HG03521 (cell line): ENCODE results near the gene OLA1.

Experiments
- ATAC-seq: cut with Tn5 transposase; IDR thresholded peaks from one replicate; pipeline ENCODE4 v1.9.1; 2021; ENCODE audit warnings: mild to moderate bottlenecking, moderate library complexity; ENCODE audit not compliant: unreplicated experiment

OLA1 gene

GRCh38 chr2:174070281-174070680, 178.1 kb downstream of the OLA1 start:
- ATAC-seq: no peak

GRCh38 chr2:174067815-174068214, 180.5 kb downstream of the OLA1 start:
- ATAC-seq: no peak

- no peak for ATAC-seq
These were observed 181.5 kb downstream of the OLA1 start for GRCh38 chr2:174066871-174067270.

- ATAC-seq: no peak
These were observed 184.7 kb downstream of the OLA1 start for GRCh38 chr2:174063492-174064092.

- no peak for ATAC-seq
These were observed 185.4 kb downstream of the OLA1 start for GRCh38 chr2:174062934-174063333.

- no peak for ATAC-seq
These were observed 188.5 kb downstream of the OLA1 start for GRCh38 chr2:174059884-174060244.

GRCh38 chr2:174059178-174059883, 189.0 kb downstream of the OLA1 start:
- no peak for ATAC-seq

- ATAC-seq: no peak
These were observed 189.9 kb downstream of the OLA1 start for GRCh38 chr2:174058456-174058855.

- no peak for ATAC-seq
These were observed 190.3 kb downstream of the OLA1 start for GRCh38 chr2:174058026-174058425.

GRCh38 chr2:174054926-174055325, 193.4 kb downstream of the OLA1 start:
- no peak for ATAC-seq

GRCh38 chr2:174053355-174054151, 194.8 kb downstream of the OLA1 start:
- no peak for ATAC-seq

GRCh38 chr2:174052584-174052976, 195.8 kb downstream of the OLA1 start:
- no peak for ATAC-seq

- no peak for ATAC-seq
These were observed 196.4 kb downstream of the OLA1 start for GRCh38 chr2:174051741-174052583.

GRCh38 chr2:174051068-174051467, 197.3 kb downstream of the OLA1 start:
- ATAC-seq: no peak

- ATAC-seq: no peak
These were observed 198.4 kb downstream of the OLA1 start for GRCh38 chr2:174049895-174050294.

GRCh38 chr2:174048243-174048642, 200.1 kb downstream of the OLA1 start:
- ATAC-seq: no peak

GRCh38 chr2:174047746-174048145, 200.6 kb downstream of the OLA1 start:
- no peak for ATAC-seq

GRCh38 chr2:174046172-174046571, 202.2 kb downstream of the OLA1 start:
- ATAC-seq: no peak

- ATAC-seq: no peak
These were observed 203.8 kb downstream of the OLA1 start for GRCh38 chr2:174044556-174044955.

GRCh38 chr2:174040417-174040701, 208.0 kb downstream of the OLA1 start:
- ATAC-seq: no peak
